ENCODE measurements around the gene ARRDC5. TPM values are rescaled to one million over a fixed set of nuclear protein-coding genes. Genes with fewer than 3 reads are reported as not detected.
"Not testable (repeated sequence)": the region's sequence is repeated elsewhere in the genome, so short reads cannot be mapped to it uniquely, and the experiment has no call there.

The ARRDC5 gene
- total RNA-seq, 2 experiments from 2014 or later: 0.55 to 0.81 TPM

GRCh38 chr19:4909156-4909896, 6.6 kb upstream of the ARRDC5 start, which contains the start of gene UHRF1:
TSS of gene UHRF1 (plus strand) at chr19:4909501. CDS start at chr19:4910886, 1,385 bp downstream.
- H3K27me3 Mint-ChIP-seq (ENCODE audit: low read depth): no peaks in the 10 kb centered on the region
- H3K4me3 Mint-ChIP-seq: peak within 1 kb of the TSS; percentile 79
- H3K36me3 Mint-ChIP-seq (ENCODE audit: low read depth): peaks cover 40% of the 10 kb centered on the region
- POLR2A ChIA-PET: no interaction called here
- H3K4me1 Mint-ChIP-seq (ENCODE audit: low read depth): peaks cover 38% of the 10 kb centered on the region
- DNase-seq (peak; percentile 76), ATAC-seq (peak; percentile 29)
- CTCF ChIA-PET: interaction anchor here (6.5 kb wide), 1 partner anchor 98 kb away, joined by 94 read pairs; no protein-coding TSS in a partner anchor
- H3K27ac Mint-ChIP-seq: peak within 1 kb of the TSS; percentile 84
- H3K9me3 Mint-ChIP-seq (ENCODE audit: insufficient read depth): no peaks in the 10 kb centered on the region

GRCh38 chr19:4908781-4909155, 6.1 kb upstream of the ARRDC5 start:
- peaks cover 35% of the 10 kb centered on the region for H3K36me3 Mint-ChIP-seq (ENCODE audit: low read depth)
- no peak overlapping the region for H3K27ac Mint-ChIP-seq
- no peaks in the 10 kb centered on the region for H3K27me3 Mint-ChIP-seq (ENCODE audit: low read depth)
- ATAC-seq (no peak), DNase-seq (no peak)
- H3K4me3 Mint-ChIP-seq: peak overlapping the region; percentile 52
- H3K9me3 Mint-ChIP-seq (ENCODE audit: insufficient read depth): no peaks in the 10 kb centered on the region
- POLR2A ChIA-PET: no interaction called here
- CTCF ChIA-PET: interaction anchor here (6.5 kb wide), 1 partner anchor 97 kb away, joined by 94 read pairs; no protein-coding TSS in a partner anchor
- H3K4me1 Mint-ChIP-seq (ENCODE audit: low read depth): peaks cover 33% of the 10 kb centered on the region

GRCh38 chr19:4908360-4908759, 5.7 kb upstream of the ARRDC5 start:
- DNase-seq (no peak), ATAC-seq (no peak)
- peaks cover 29% of the 10 kb centered on the region for H3K4me1 Mint-ChIP-seq (ENCODE audit: low read depth)
- H3K4me3 Mint-ChIP-seq: peak overlapping the region; percentile 52
- peaks cover 30% of the 10 kb centered on the region for H3K36me3 Mint-ChIP-seq (ENCODE audit: low read depth)
- CTCF ChIA-PET: interaction anchor here (6.5 kb wide), 1 partner anchor 97 kb away, joined by 94 read pairs; no protein-coding TSS in a partner anchor
- POLR2A ChIA-PET: no interaction called here
- no peaks in the 10 kb centered on the region for H3K27me3 Mint-ChIP-seq (ENCODE audit: low read depth)
- H3K27ac Mint-ChIP-seq: no peak overlapping the region
- H3K9me3 Mint-ChIP-seq (ENCODE audit: insufficient read depth): no peaks in the 10 kb centered on the region

GRCh38 chr19:4906963-4907362, 4.3 kb upstream of the ARRDC5 start:
- Mint-ChIP-seq H3K4me1 (ENCODE audit: low read depth) (peaks cover 15% of the 10 kb centered on the region), H3K36me3 (ENCODE audit: low read depth) (peaks cover 17% of the 10 kb centered on the region), H3K9me3 (ENCODE audit: insufficient read depth) (no peaks in the 10 kb centered on the region), H3K27ac (no peak overlapping the region), H3K27me3 (ENCODE audit: low read depth) (no peaks in the 10 kb centered on the region), H3K4me3 (no peak overlapping the region)
- ATAC-seq (no peak), DNase-seq (no peak)
- CTCF ChIA-PET: interaction anchor here (1.0 to 2.2 kb wide), 2 partner anchors 34 to 98 kb away, joined by 4 to 13 read pairs; no protein-coding TSS in a partner anchor
- POLR2A ChIA-PET: interaction anchor here (0.6 kb wide), 1 partner anchor 193 kb away, joined by 4 read pairs; no protein-coding TSS in a partner anchor

GRCh38 chr19:4904481-4904880, 1.8 kb upstream of the ARRDC5 start:
- peaks cover 4% of the 10 kb centered on the region for H3K4me1 Mint-ChIP-seq (ENCODE audit: low read depth)
- ATAC-seq: no peak
- H3K9me3 Mint-ChIP-seq (ENCODE audit: insufficient read depth): no peaks in the 10 kb centered on the region
- no peaks in the 10 kb centered on the region for H3K27me3 Mint-ChIP-seq (ENCODE audit: low read depth)
- CTCF ChIA-PET: interaction anchor here (2.3 kb wide), 1 partner anchor 113 kb away, joined by 5 read pairs; the partner anchor contains the start of gene FEM1A
- POLR2A ChIA-PET: interaction anchor here (0.7 kb wide), 1 partner anchor 494 kb away, joined by 3 read pairs; no protein-coding TSS in a partner anchor
- H3K36me3 Mint-ChIP-seq (ENCODE audit: low read depth): no peaks in the 10 kb centered on the region
- no peak overlapping the region for H3K27ac Mint-ChIP-seq
- DNase-seq: no peak
- H3K4me3 Mint-ChIP-seq: no peak overlapping the region

GRCh38 chr19:4900879-4901278, 1.8 kb downstream of the ARRDC5 start:
- H3K27me3 Mint-ChIP-seq (ENCODE audit: low read depth); POLR2A ChIA-PET; H3K27ac Mint-ChIP-seq; H3K4me1 Mint-ChIP-seq (ENCODE audit: low read depth); H3K4me3 Mint-ChIP-seq; H3K9me3 Mint-ChIP-seq (ENCODE audit: insufficient read depth); H3K36me3 Mint-ChIP-seq (ENCODE audit: low read depth); ATAC-seq; DNase-seq: not testable (repeated sequence)
- CTCF ChIA-PET: interaction anchor here (1.0 to 1.5 kb wide), 2 partner anchors 49 to 110 kb away, joined by 3 to 4 read pairs; partner anchors contain the start of gene FEM1A

GRCh38 chr19:4897146-4897545, 5.5 kb downstream of the ARRDC5 start:
- CTCF ChIA-PET: interaction anchor here (0.7 to 1.3 kb wide), 2 partner anchors 15 to 105 kb away, joined by 3 read pairs; no protein-coding TSS in a partner anchor
- no peak overlapping the region for H3K27ac Mint-ChIP-seq

GRCh38 chr19:4896372-4896771, 6.3 kb downstream of the ARRDC5 start:
- Mint-ChIP-seq H3K27ac (no peak overlapping the region), H3K36me3 (ENCODE audit: low read depth) (no peaks in the 10 kb centered on the region), H3K4me1 (ENCODE audit: low read depth) (peaks cover 4% of the 10 kb centered on the region), H3K9me3 (ENCODE audit: insufficient read depth) (no peaks in the 10 kb centered on the region), H3K4me3 (no peak overlapping the region), H3K27me3 (ENCODE audit: low read depth) (no peaks in the 10 kb centered on the region)
- POLR2A ChIA-PET: no interaction called here
- ATAC-seq (no peak), DNase-seq (no peak)
- CTCF ChIA-PET: interaction anchor here (0.7 to 1.3 kb wide), 2 partner anchors 16 to 105 kb away, joined by 3 read pairs; no protein-coding TSS in a partner anchor

More at GRCh38 chr19:4897146-4897545, 5.5 kb downstream of the ARRDC5 start:
- peaks cover 4% of the 10 kb centered on the region for H3K4me1 Mint-ChIP-seq (ENCODE audit: low read depth)
- POLR2A ChIA-PET: no interaction called here
- no peaks in the 10 kb centered on the region for H3K36me3 Mint-ChIP-seq (ENCODE audit: low read depth)
- no peaks in the 10 kb centered on the region for H3K27me3 Mint-ChIP-seq (ENCODE audit: low read depth)
- ATAC-seq: no peak
- no peaks in the 10 kb centered on the region for H3K9me3 Mint-ChIP-seq (ENCODE audit: insufficient read depth)
- H3K4me3 Mint-ChIP-seq: no peak overlapping the region
- no peak for DNase-seq

- H3K4me1 Mint-ChIP-seq (ENCODE audit: low read depth); DNase-seq; POLR2A ChIA-PET; H3K9me3 Mint-ChIP-seq (ENCODE audit: insufficient read depth); ATAC-seq; H3K27ac Mint-ChIP-seq; H3K36me3 Mint-ChIP-seq (ENCODE audit: low read depth); CTCF ChIA-PET; H3K27me3 Mint-ChIP-seq (ENCODE audit: low read depth); H3K4me3 Mint-ChIP-seq: not testable (repeated sequence)
Measured at GRCh38 chr19:4892962-4893361, 9.7 kb downstream of the ARRDC5 start.

- Mint-ChIP-seq H3K4me3 (no peak overlapping the region), H3K4me1 (ENCODE audit: low read depth) (peaks cover 4% of the 10 kb centered on the region), H3K27me3 (ENCODE audit: low read depth) (no peaks in the 10 kb centered on the region), H3K36me3 (ENCODE audit: low read depth) (no peaks in the 10 kb centered on the region), H3K9me3 (ENCODE audit: insufficient read depth) (no peaks in the 10 kb centered on the region), H3K27ac (no peak overlapping the region)
- ATAC-seq: no peak
- no peak for DNase-seq
- CTCF ChIA-PET: interaction anchor here (1.2 kb wide), 1 partner anchor 21 kb away, joined by 3 read pairs; no protein-coding TSS in a partner anchor
- POLR2A ChIA-PET: no interaction called here
Measured at GRCh38 chr19:4891066-4891465, 11.6 kb downstream of the ARRDC5 start.

- CTCF ChIA-PET: no interaction called here
Measured at GRCh38 chr19:4889034-4889815, 13.5 kb downstream of the ARRDC5 start.

GRCh38 chr19:4887803-4888202, 14.9 kb downstream of the ARRDC5 start:
- CTCF ChIA-PET; POLR2A ChIA-PET; H3K36me3 Mint-ChIP-seq (ENCODE audit: low read depth); H3K4me3 Mint-ChIP-seq; ATAC-seq; H3K9me3 Mint-ChIP-seq (ENCODE audit: insufficient read depth); H3K4me1 Mint-ChIP-seq (ENCODE audit: low read depth); H3K27me3 Mint-ChIP-seq (ENCODE audit: low read depth); H3K27ac Mint-ChIP-seq; DNase-seq: not testable (repeated sequence)

More at GRCh38 chr19:4889034-4889815, 13.5 kb downstream of the ARRDC5 start:
- Mint-ChIP-seq H3K4me3 (no peak overlapping the region), H3K9me3 (ENCODE audit: insufficient read depth) (no peaks in the 10 kb centered on the region), H3K27ac (no peak overlapping the region), H3K4me1 (ENCODE audit: low read depth) (no peaks in the 10 kb centered on the region), H3K27me3 (ENCODE audit: low read depth) (no peaks in the 10 kb centered on the region), H3K36me3 (ENCODE audit: low read depth) (no peaks in the 10 kb centered on the region)
- POLR2A ChIA-PET: no interaction called here
- ATAC-seq (no peak), DNase-seq (no peak)
